Measurements from ENCODE around the gene AMBRA1.

Gene AMBRA1

GRCh38 chr11:46570790-46571398 is 22.9 kb downstream of the AMBRA1 start:
- DNase-seq (ENCODE audit: low read depth in 2 of 2), result no peak

- DNase-seq (ENCODE audit: low read depth in 2 of 2), result no peak
These were observed 28.5 kb downstream of the AMBRA1 start for GRCh38 chr11:46565232-46565840.

- DNase-seq (ENCODE audit: low read depth in 2 of 2), result no peak
These were observed 29.4 kb downstream of the AMBRA1 start for GRCh38 chr11:46564459-46564858.

- DNase-seq (ENCODE audit: low read depth in 2 of 2), result no peak
These were observed 31.3 kb downstream of the AMBRA1 start for GRCh38 chr11:46562527-46562926.

- no peak for DNase-seq (ENCODE audit: low read depth in 2 of 2)
These were observed 33.4 kb downstream of the AMBRA1 start for GRCh38 chr11:46560300-46560991.

GRCh38 chr11:46559815-46560214 is 34.0 kb downstream of the AMBRA1 start:
- DNase-seq (ENCODE audit: low read depth in 2 of 2), result no peak

- no peak for DNase-seq (ENCODE audit: low read depth in 2 of 2)
These were observed 36.1 kb downstream of the AMBRA1 start for GRCh38 chr11:46557684-46558151.

- no peak for DNase-seq (ENCODE audit: low read depth in 2 of 2)
These were observed 38.4 kb downstream of the AMBRA1 start for GRCh38 chr11:46555267-46556054.

- DNase-seq (ENCODE audit: low read depth in 2 of 2), result no peak
These were observed 39.3 kb downstream of the AMBRA1 start for GRCh38 chr11:46554213-46555147.

GRCh38 chr11:46553814-46554212 is 40.0 kb downstream of the AMBRA1 start:
- DNase-seq (ENCODE audit: low read depth in 2 of 2), result no peak

GRCh38 chr11:46551261-46551660 is 42.6 kb downstream of the AMBRA1 start:
- no peak for DNase-seq (ENCODE audit: low read depth in 2 of 2)

- no peak for DNase-seq (ENCODE audit: low read depth in 2 of 2)
These were observed 46.2 kb downstream of the AMBRA1 start for GRCh38 chr11:46547579-46547978.

- DNase-seq (ENCODE audit: low read depth in 2 of 2), result no peak
These were observed 50.3 kb downstream of the AMBRA1 start for GRCh38 chr11:46543564-46543963.

GRCh38 chr11:46541593-46542371 is 52.0 kb downstream of the AMBRA1 start:
- DNase-seq (ENCODE audit: low read depth in 2 of 2), result no peak

- no peak for DNase-seq (ENCODE audit: low read depth in 2 of 2)
These were observed 53.0 kb downstream of the AMBRA1 start for GRCh38 chr11:46540807-46541206.

GRCh38 chr11:46537537-46538295 is 56.1 kb downstream of the AMBRA1 start:
- DNase-seq (ENCODE audit: low read depth in 2 of 2), result peak; percentile 30 to 54

GRCh38 chr11:46537121-46537520 is 56.7 kb downstream of the AMBRA1 start:
- no peak for DNase-seq (ENCODE audit: low read depth in 2 of 2)

GRCh38 chr11:46535688-46536087 is 58.1 kb downstream of the AMBRA1 start:
- DNase-seq (ENCODE audit: low read depth in 2 of 2), result no peak

GRCh38 chr11:46534711-46535110 is 59.1 kb downstream of the AMBRA1 start:
- DNase-seq (ENCODE audit: low read depth in 2 of 2), result no peak
